Peyer's patch (tissue), 4 donors: Measurements from ENCODE around the gene PPP4R4. TPM values are rescaled to one million over a fixed set of nuclear protein-coding genes. Genes with fewer than 3 reads are reported as not detected.

ENCODE experiments used
- DNase-seq, 3 donors: peaks; one replicate each; pipeline ENCODE4 v3.0.0-alpha.2; 2017 to 2019
- H3K27ac ChIP-seq, 4 donors: fragments of 200-600 bp; sonication (generic); one replicate each; pipeline ENCODE4 v1.5.1; 2016 to 2019
- H3K27me3 ChIP-seq, 2 donors: fragments of 200-600 bp; sonication (generic); one replicate each; pipeline ENCODE4 v1.5.1; 2019
- H3K36me3 ChIP-seq, 3 donors: fragments of 200-600 bp; sonication (generic); one replicate each; pipeline ENCODE4 v1.5.1; 2016 to 2019
- H3K4me1 ChIP-seq, 4 donors: fragments of 200-600 bp; sonication (generic); one replicate each; pipeline ENCODE4 v1.5.1; 2016 to 2019
- H3K4me3 ChIP-seq, 4 donors: fragments of 200-600 bp; sonication (generic); 1 replicate in 3 of 4; 2 replicates in 1 of 4; pipeline ENCODE4 v1.5.1; 2016 to 2019; ENCODE audit warnings: mild to moderate bottlenecking in 1 of 4
- H3K9me3 ChIP-seq, 4 donors: fragments of 200-600 bp; sonication (generic); one replicate each; pipeline ENCODE4 v1.5.1; 2016 to 2019; ENCODE audit warnings: mild to moderate bottlenecking in 1 of 4
- POLR2A ChIP-seq, 2 donors: fragments of 450-650 bp; IDR thresholded peaks; one replicate each; pipeline ENCODE4 v1.5.1; 2017; ENCODE audit warnings: antibody characterized with exemption in 2 of 2, mild to moderate bottlenecking in 2 of 2, moderate library complexity in 2 of 2
- total RNA-seq, 4 donors: library from RNA; depleted of rRNA; stranded (reverse); fragments of >200 nt; gene quantifications; one replicate each; pipeline ENCODE4 v1.1.0, GENCODE V29; 2016
- TF ChIP-seq, protein P1 (sequence below), 6 experiments: fragments of 450-650 bp in 4 of 6; fragments of 200-600 bp in 2 of 6; sonication (generic) in 1 of 6; IDR thresholded peaks; one replicate each; pipeline ENCODE4 v1.5.1; 2017 to 2019; ENCODE audit warnings: antibody characterized with exemption in 6 of 6, mild to moderate bottlenecking in 3 of 6, moderate library complexity in 1 of 6

The PPP4R4 gene
- total RNA-seq, 4 donors from 2014 or later, result 2.5 to 5.0 TPM; not detected in 2

DNA sequence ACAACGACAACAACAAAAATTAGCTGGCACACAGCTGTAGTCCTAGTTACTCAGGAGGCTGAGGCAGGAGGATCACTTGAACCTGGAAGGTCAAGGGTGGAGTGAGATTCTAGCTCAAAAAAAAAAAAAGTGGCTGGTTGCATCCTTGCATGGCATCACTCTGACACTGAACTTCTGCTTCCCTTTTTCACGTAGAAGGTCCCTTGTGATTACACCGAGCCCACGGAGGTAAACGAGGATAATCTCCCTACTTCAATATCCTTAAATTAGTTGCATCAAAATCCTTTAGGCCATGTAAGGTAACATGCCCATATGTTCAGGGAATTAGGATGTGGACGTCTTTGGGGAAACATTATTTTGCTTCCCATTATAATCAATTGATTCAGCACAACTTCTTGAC is 4.0 kb upstream of the PPP4R4 start:
- Histone ChIP-seq H3K9me3 (no peaks in the 10 kb centered on the region), H3K4me1 (peaks cover 5 to 12% (median 9%) of the 10 kb centered on the region in 4 donors), H3K27me3 (peaks cover 0 to 8% of the 10 kb centered on the region in 2 donors), H3K36me3 (no peaks in the 10 kb centered on the region), H3K4me3 (no peak overlapping the region), H3K27ac (no peak overlapping the region)
- no peak for DNase-seq
- no peak for TF ChIP-seq POLR2A (IDR thresholded peaks at IDR 0.05)
- TF ChIP-seq, protein P1, sequence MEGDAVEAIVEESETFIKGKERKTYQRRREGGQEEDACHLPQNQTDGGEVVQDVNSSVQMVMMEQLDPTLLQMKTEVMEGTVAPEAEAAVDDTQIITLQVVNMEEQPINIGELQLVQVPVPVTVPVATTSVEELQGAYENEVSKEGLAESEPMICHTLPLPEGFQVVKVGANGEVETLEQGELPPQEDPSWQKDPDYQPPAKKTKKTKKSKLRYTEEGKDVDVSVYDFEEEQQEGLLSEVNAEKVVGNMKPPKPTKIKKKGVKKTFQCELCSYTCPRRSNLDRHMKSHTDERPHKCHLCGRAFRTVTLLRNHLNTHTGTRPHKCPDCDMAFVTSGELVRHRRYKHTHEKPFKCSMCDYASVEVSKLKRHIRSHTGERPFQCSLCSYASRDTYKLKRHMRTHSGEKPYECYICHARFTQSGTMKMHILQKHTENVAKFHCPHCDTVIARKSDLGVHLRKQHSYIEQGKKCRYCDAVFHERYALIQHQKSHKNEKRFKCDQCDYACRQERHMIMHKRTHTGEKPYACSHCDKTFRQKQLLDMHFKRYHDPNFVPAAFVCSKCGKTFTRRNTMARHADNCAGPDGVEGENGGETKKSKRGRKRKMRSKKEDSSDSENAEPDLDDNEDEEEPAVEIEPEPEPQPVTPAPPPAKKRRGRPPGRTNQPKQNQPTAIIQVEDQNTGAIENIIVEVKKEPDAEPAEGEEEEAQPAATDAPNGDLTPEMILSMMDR (IDR thresholded peaks at IDR 0.05), result no peak

DNA sequence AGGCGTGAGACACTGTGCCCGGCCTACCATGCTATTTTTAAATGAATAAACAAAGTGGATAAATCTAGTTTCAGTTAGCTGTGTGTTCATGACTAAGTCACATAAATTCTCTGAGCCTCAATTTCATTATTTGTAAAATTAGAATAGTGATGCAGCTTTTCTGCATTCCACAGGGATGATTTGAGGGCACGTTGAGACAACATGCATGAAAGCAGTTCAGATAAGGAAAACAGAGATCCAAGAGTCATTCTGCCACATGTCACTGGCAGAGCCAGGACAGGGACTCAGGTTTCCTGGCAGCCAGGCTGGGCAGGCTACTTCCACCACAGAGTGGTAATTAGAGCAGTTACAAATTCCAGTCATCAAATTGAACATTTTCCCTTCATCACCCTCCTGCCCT is 2.9 kb upstream of the PPP4R4 start:
- H3K4me1 ChIP-seq, result peaks cover 5 to 16% (median 9%) of the 10 kb centered on the region in 4 donors
- no peak overlapping the region for H3K4me3 ChIP-seq
- peaks cover 0 to 14% of the 10 kb centered on the region in 2 donors for H3K27me3 ChIP-seq
- no peaks in the 10 kb centered on the region for H3K36me3 ChIP-seq
- DNase-seq, result no peak
- H3K27ac ChIP-seq, result no peak overlapping the region
- no peak for TF ChIP-seq POLR2A (IDR thresholded peaks at IDR 0.05)
- TF ChIP-seq, protein P1 (IDR thresholded peaks at IDR 0.05), result no peak
- H3K9me3 ChIP-seq, result no peaks in the 10 kb centered on the region

DNA sequence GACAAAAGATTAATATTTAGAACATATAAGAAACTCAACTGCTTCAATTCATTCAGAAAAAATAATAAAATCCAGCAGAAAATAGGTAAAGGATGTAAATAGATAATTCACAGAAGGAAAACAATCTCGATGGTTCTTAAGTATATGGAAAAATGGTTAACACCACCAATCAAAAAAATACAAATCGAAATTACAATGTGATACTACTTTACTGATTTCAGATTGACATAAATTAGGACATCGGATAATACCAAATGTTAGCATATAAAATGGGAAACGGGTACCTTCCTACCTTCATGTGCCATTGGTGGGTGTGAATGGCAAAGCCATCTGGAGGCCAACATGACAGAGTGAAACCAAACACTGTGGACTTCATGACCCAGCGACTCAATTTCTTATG is 1.6 kb upstream of the PPP4R4 start:
- H3K9me3 ChIP-seq, result no peaks in the 10 kb centered on the region
- no peak overlapping the region for H3K4me3 ChIP-seq
- H3K27ac ChIP-seq, result no peak overlapping the region
- H3K36me3 ChIP-seq, result no peaks in the 10 kb centered on the region
- DNase-seq, result no peak
- peaks cover 5 to 16% (median 9%) of the 10 kb centered on the region in 4 donors for H3K4me1 ChIP-seq
- TF ChIP-seq, protein P1 (IDR thresholded peaks at IDR 0.05), result no peak
- peaks cover 0 to 19% of the 10 kb centered on the region in 2 donors for H3K27me3 ChIP-seq

- Histone ChIP-seq H3K36me3 (no peaks in the 10 kb centered on the region), H3K4me3 (peak overlapping the region; percentile 45 to 68 (median 64)), H3K27me3 (peaks cover 0 to 19% of the 10 kb centered on the region in 2 donors), H3K4me1 (peaks cover 5 to 16% (median 9%) of the 10 kb centered on the region in 4 donors), H3K9me3 (no peaks in the 10 kb centered on the region), H3K27ac (peak overlapping the region in 2 of 4 donors; percentile 35 to 59)
- no peak for TF ChIP-seq POLR2A (IDR thresholded peaks at IDR 0.05)
- TF ChIP-seq, protein P1 (IDR thresholded peaks at IDR 0.05), result no peak
- peak in 1 of 3 donors; percentile 50 for DNase-seq
Observed at GRCh38 chr14:94173471-94173884, 644 bp upstream of the PPP4R4 start.

DNA sequence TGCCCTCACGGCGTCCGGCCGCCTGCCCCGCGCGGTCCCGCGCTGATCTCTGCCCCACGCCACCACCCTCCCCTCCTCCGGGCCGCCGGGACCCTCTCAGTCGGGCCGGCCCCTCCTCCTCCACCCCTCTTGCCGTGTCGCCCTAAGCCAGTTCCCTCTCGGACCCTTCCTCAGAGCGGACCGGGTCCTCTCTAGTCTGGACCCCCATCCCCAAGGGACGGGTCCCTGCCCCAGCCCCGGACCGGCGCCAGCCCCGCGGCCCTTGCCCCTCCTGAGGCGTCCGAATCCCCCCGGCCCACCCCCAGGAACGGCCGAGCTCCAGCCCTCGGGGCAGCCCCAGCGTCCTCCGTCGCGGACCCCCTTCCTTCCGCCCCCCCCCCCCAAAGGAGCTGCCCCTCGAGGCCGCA is 485 bp downstream of the PPP4R4 start:
- Histone ChIP-seq H3K4me1 (peaks cover 5 to 16% (median 9%) of the 10 kb centered on the region in 4 donors), H3K27ac (peak overlapping the region in 1 of 4 donors; percentile 59)

More for the DNA sequence above, 485 bp downstream of the PPP4R4 start:
- Histone ChIP-seq H3K4me3 (peak overlapping the region; percentile 45 to 68 (median 64)), H3K36me3 (no peaks in the 10 kb centered on the region), H3K9me3 (no peaks in the 10 kb centered on the region), H3K27me3 (peaks cover 0 to 19% of the 10 kb centered on the region in 2 donors)
- no peak for TF ChIP-seq POLR2A (IDR thresholded peaks at IDR 0.05)
- TF ChIP-seq, protein P1 (IDR thresholded peaks at IDR 0.05), result no peak
- DNase-seq, result no peak
